Measurements from ENCODE around the gene RRAD.

RRAD gene

DNA sequence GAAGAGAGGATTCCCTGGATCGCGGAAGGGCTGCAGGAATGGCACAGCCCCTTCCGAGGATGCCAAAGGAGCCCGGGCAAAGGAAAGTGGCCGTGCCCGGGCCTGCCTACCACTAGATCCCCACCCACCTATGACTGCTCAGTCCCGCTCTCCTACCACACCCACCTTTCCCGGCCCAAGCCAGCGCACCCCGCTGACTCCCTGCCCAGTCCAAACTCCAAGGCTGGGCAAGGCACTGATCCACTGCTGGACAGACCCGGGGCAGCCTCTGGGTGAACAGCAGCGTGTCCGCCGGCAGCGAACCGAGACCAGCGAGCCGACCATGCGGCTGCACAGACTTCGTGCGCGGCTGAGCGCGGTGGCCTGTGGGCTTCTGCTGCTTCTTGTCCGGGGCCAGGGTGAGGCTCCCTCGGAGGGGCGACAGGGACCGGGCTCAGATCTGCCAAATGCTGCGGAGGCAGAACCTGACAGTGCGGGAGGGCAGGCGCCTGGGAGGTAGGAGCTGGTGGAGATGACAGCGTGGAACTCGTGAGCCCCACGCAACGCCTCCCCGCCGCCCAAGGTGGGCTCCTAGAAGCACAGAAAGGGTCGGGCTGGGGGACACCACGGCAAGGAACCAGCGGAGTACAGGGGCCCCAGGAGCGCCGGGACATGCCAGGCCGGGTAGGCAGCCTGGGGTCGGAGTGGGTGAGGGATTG lies 10.1 kb upstream of the RRAD start, which contains the start of gene CES2:
Gene CES2 (plus strand): TSS at position 203 of the 698 bp plus-strand sequence. CDS start 120 bp downstream, at position 323.
- peak in 7 of 56 donors; percentile 8 to 36 (median 18) for DNase-seq

- peak in 2 of 56 donors; percentile 29 to 31 for DNase-seq
Measured at GRCh38 chr16:66934839-66935313, 9.5 kb upstream of the RRAD start.

GRCh38 chr16:66934138-66934838 lies 9.0 kb upstream of the RRAD start, which contains the start of gene CIAO2B:
CIAO2B (minus strand) TSS chr16:66934402; CDS start chr16:66934364, 38 bp downstream.
- DNase-seq, result peak in 53 of 56 donors; percentile 31 to 91 (median 78)

DNA sequence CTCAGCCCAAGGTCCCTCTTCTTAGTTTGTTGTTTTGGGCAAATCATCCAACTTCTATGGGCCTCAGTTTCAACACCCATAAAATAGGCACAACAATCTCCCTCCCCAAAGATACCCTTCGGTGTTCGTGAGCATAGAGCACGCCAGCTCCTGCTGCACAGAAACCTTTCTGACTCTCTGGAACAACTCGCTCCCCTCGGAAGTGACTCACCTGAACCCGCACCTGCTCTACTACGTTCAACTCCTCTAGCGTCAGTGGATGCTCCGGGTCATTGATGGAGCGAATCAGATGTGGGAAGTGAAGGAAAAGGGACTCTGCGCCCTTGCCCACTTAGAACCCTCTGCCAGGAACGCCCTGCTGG lies 8.4 kb upstream of the RRAD start:
- DNase-seq, result no peak

GRCh38 chr16:66932076-66932475 lies 6.7 kb upstream of the RRAD start:
- DNase-seq, result no peak

- no peak for DNase-seq
Measured at GRCh38 chr16:66931665-66932064, 6.3 kb upstream of the RRAD start.

- DNase-seq, result no peak
Measured at GRCh38 chr16:66930189-66930588, 4.9 kb upstream of the RRAD start.

DNA sequence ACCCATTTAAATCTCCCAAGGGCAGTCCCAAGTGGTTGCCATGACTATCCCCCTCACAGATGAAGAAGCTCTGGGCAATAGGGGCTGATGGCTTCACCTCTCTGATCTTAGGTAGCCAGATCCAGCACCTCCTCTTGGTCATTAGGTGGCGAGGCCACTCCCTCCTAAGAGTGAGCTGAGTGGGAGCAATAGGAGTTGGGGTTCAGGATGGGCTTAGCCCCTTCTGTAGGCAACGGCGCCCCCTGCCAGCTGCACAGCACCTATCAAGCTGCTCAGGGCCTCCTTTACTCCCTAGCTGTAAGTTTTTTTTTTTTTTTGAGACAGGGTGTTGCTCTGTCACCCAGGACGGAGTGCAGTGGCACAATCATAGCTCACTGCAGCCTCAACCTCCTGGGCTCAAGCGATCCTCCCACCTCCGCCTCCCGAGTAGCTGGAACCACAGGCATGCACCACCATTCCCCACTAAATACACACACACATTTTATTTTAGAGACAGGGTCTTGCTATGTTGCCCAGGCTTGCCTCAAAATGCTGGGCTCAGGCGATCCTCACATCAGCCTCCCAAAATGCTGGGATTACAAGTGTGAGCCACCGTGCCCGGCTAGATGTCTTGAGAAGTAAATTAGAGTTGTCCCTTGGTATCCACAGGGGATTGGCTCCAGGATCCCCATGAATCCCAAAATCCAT lies 3.5 kb upstream of the RRAD start:
- DNase-seq, result peak in 2 of 56 donors; percentile 13 to 42

- DNase-seq, result peak in 3 of 56 donors; percentile 32 to 36 (median 35)
Measured at GRCh38 chr16:66927918-66928649, 2.7 kb upstream of the RRAD start.

GRCh38 chr16:66926961-66927436 lies 1.7 kb upstream of the RRAD start:
- no peak for DNase-seq

DNA sequence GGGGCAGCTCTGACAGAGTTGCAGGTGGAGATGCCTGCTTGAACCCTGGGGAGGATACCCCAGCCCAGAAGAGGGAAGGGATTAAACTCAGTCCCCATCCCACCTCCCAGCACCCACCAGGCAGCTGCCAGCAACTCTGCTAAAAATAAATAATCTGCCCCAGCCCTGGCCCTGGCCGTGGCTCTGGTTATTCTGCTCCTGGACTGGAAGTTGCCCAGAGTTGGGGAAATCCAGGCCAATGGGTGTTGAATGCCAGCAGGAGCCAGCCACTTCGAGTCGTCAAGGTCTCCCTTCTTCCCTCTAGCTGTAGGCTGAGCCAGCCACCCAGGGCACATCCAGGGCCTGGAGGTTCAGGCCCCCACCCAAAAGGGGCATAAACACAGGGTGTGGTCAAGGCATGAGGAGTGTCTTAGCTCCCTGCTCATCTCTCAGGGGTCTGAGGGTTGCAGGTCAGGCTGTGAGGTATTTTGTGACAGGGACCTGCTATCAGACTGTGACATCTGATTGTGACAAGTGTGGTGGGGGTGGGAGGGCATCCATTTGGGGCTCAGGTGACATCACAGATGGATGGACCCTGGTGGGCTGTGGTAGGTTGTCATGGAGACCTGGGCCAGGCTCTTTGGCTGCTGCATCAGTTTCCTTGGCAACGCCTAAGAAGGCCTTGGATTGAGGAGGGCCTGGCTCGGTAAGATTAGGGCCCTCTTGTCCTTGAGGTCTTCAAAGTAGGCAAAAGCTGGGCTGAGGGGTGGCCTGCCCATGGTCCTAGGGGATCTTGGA lies 1.0 kb upstream of the RRAD start:
- DNase-seq, result peak in 27 of 56 donors; percentile 10 to 71 (median 33)

- DNase-seq, result peak in 2 of 56 donors; percentile 15 to 65
Measured at GRCh38 chr16:66924527-66925321, 611 bp downstream of the RRAD start.

- DNase-seq, result no peak
Measured at GRCh38 chr16:66923866-66924265, 1.5 kb downstream of the RRAD start.

- peak in 2 of 56 donors; percentile 18 to 37 for DNase-seq
Measured at GRCh38 chr16:66923247-66923731, 2.0 kb downstream of the RRAD start.

- DNase-seq, result no peak
Measured at GRCh38 chr16:66921729-66922450, 3.4 kb downstream of the RRAD start.

DNA sequence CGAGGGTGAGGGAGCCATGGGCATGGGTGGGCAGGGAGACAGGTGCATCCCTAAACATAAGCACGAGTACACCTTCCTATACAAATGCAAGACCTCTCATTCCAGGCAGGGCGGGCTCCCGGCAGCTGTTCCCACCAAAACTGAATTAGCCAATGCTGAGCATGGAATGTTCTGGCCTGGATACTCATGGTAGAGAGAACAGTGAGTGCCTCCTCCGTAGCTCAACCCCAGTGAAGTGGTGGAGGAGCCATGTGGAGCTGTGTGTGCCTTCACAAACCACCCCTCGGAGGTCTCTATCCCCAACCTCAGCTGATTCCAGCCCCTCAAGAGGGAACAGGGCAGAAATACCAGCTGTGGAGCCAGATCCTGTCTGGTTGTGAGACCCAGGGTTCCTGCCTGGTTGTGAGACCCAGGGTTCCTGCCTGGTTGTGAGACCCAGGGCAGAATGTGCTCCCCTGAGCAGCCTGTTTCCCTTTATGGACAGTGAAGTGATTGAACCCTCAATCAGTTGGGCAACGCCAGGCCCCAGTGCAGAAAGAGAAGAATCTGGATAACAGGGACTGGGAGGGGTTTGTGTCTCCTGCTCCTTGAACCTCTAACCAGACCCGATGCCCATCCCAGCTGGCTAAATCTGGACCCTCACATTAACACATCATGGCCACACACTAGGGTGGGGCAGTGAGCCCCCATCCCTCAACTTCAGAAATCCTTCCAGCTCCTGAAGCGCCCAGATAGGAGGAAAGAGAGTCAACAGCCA lies 4.2 kb downstream of the RRAD start:
- no peak for DNase-seq

DNA sequence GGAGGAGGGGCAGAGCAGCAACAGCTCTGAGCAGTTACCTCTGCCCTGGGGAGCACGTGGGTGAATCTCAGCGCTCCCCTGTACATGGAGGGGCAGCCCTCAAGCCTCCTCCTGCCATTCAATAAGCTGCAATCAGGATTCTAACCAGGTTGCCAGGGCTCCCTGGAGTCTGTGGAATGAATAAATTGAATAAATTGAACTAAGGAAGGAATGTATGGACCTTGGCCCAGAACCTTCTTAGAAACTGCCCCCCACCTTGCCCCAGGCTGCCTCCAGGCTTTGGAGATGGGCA lies 5.1 kb downstream of the RRAD start:
- DNase-seq, result no peak
